Adrenal gland (tissue), 12 donors: Measurements from ENCODE around the gene PTH1R. TPM values are rescaled to one million over a fixed set of nuclear protein-coding genes. Genes with fewer than 3 reads are reported as not detected.
A peak's percentile ranks its signal among the peaks of the same experiment; 100 is the strongest.

ENCODE experiments used
- DNase-seq, 7 donors: peaks; one replicate each; pipeline ENCODE4 v3.0.0-alpha.2; 2019 to 2020
- H3K27ac ChIP-seq, 5 donors: fragments of 200-600 bp; sonication (generic) in 4 of 5; 1 replicate in 3 of 5; 2 replicates in 2 of 5; pipeline versions ENCODE4 v1.5.1 to v1.8.0; 2016 to 2020; ENCODE audit warnings: mild to moderate bottlenecking in 1 of 5
- H3K27me3 ChIP-seq: fragments of 200-600 bp; 2 replicates; pipeline ENCODE4 v1.8.0; 2021
- H3K36me3 ChIP-seq, 2 donors: fragments of 200-600 bp; replicated peaks in 1 of 2; 1 replicate in 1 of 2; 2 replicates in 1 of 2; pipeline versions ENCODE4 v1.5.1 to v1.8.0; 2018 to 2022
- H3K4me1 ChIP-seq, 2 donors: fragments of 200-600 bp; replicated peaks in 1 of 2; 1 replicate in 1 of 2; 2 replicates in 1 of 2; pipeline versions ENCODE4 v1.5.1 to v1.8.0; 2018 to 2021
- H3K4me3 ChIP-seq, 4 donors: fragments of 200-600 bp; sonication (generic) in 3 of 4; one replicate each; pipeline ENCODE4 v1.5.1; 2016 to 2018
- H3K9me3 ChIP-seq, 3 donors: fragments of 200-600 bp; sonication (generic) in 1 of 3; replicated peaks in 1 of 3; 1 replicate in 2 of 3; 2 replicates in 1 of 3; pipeline versions ENCODE4 v1.5.1 to v1.8.0; 2016 to 2021
- CTCF ChIP-seq, 6 experiments: fragments of 450-650 bp in 4 of 6; fragments of 200-600 bp in 2 of 6; sonication (generic) in 1 of 6; IDR thresholded peaks; 1 replicate in 5 of 6; 2 replicates in 1 of 6; pipeline versions ENCODE4 v1.5.1 to v1.8.0; 2016 to 2021; ENCODE audit warnings: antibody characterized with exemption in 6 of 6, mild to moderate bottlenecking in 2 of 6, moderate library complexity in 1 of 6
- POLR2A ChIP-seq, 2 donors: fragments of 450-650 bp; IDR thresholded peaks; one replicate each; pipeline ENCODE4 v1.6.1; 2017; ENCODE audit warnings: antibody characterized with exemption in 2 of 2, mild to moderate bottlenecking in 2 of 2, moderate library complexity in 1 of 2
- WGBS, 4 donors: extraction: QIAGEN DNeasy Blood & Tissue Kit in 2 of 4; methylation state at CpG; one replicate each; pipeline versions ENCODE4 v1.1.5 to v1.1.7; 2013 to 2017; 5-methylcytosine and 5-hydroxymethylcytosine counted together
- intact Hi-C, 2 donors: fragments of 100-400 bp; cut with DNase I; formaldehyde crosslinking; loops; one replicate each; pipeline versions ENCODE4 v1.14.1 to v1.15.0; 2022 to 2023
- polyA plus RNA-seq, 3 donors: library from polyadenylated mRNA; stranded (reverse); fragments of 200-250 nt in 2 of 3; fragments of 350-450 nt in 1 of 3; fragmentation: Illumina TruSeq in 1 of 3; extraction: RNeasy Lipid Tissue Mini Kit (QIAGEN cat#74804) in 1 of 3; gene quantifications; one replicate each; pipeline ENCODE4 v1.2.3, GENCODE V29; 2013 to 2014
- total RNA-seq, 9 donors: library from RNA; depleted of rRNA in 4 of 9; stranded (reverse); fragments of >200 nt in 4 of 9; fragments of 120-200 nt in 1 of 9; fragmentation: NEBNext Ultra II Directional in 1 of 9; extraction: Animal tissue kit (Norgen Biotek cat#: 25700) in 1 of 9; gene quantifications; one replicate each; pipeline versions ENCODE4 v1.1.0 to v1.2.4, GENCODE V29; 2013 to 2023
- donor health status: healthy with polysubstance abuse.
- donor health status: Bipolar disorder and iron deficiency.
- donor health status: DM: yes; HTN: yes; CAD: no.
- donor health status: DM: no; HTN: no; CAD: no.
- donor health status: DM: no; HTN: no; CAD: no.
- donor health status: DM: yes; HTN: yes; CAD: no.

PTH1R gene
- total and polyA plus RNA-seq, 12 donors, result 10.0 to 1,399 (median 47.5) TPM

- peaks cover 42 to 70% of the 10 kb centered on the region in 2 donors for H3K4me1 ChIP-seq
- H3K27me3 ChIP-seq, result no peaks in the 10 kb centered on the region
- 34 to 51% (median 38%) methylated on average over 5 to 6 of the region's 6 CpGs for WGBS, 4 donors
- intact Hi-C loops, result loop anchor here in 1 of 2 donors (5.0 kb wide), 1 partner anchor 46 kb away; no protein-coding TSS in a partner anchor
- H3K27ac ChIP-seq, result peak overlapping the region; percentile 70 to 88 (median 81)
- no peaks in the 10 kb centered on the region for H3K9me3 ChIP-seq
- peaks cover 0 to 42% of the 10 kb centered on the region in 2 donors for H3K36me3 ChIP-seq
- peak; percentile 77 to 94 (median 91) for DNase-seq
- TF ChIP-seq POLR2A (IDR thresholded peaks at IDR 0.05) (peak in 1 of 2 donors; percentile 65), CTCF (IDR thresholded peaks at IDR 0.05) (no peak)
- H3K4me3 ChIP-seq, result no peak overlapping the region
Measured at GRCh38 chr3:46926039-46926438, 48.5 kb downstream of the PTH1R start.

DNA sequence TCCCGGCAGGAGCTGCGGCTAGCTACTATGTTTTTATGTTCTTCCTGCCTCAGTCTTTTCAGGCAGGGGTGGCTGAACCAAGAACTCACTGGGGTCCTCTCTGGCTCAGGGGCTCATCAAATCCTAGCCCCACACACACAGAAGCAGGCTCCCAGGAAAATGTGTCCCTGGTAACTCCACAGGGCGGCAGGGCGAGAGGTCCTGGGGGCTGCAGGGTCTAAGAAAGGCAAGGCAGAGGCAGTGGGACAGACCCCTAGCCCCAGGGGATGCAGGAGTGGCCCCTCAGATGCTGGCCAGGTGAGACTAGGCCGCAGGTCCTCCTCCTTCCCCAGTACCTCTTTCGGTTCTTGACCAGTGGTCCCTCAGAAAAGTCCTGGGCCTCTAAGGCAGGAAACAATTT lies 48.9 kb downstream of the PTH1R start:
- 64 to 84% (median 71%) methylated on average over 3 to 6 of the region's 6 CpGs for WGBS, 4 donors
- Histone ChIP-seq H3K4me1 (peaks cover 46 to 75% of the 10 kb centered on the region in 2 donors), H3K4me3 (no peak overlapping the region), H3K9me3 (no peaks in the 10 kb centered on the region), H3K27me3 (no peaks in the 10 kb centered on the region), H3K36me3 (peaks cover 0 to 38% of the 10 kb centered on the region in 2 donors), H3K27ac (peak overlapping the region; percentile 70 to 88 (median 81))
- TF ChIP-seq CTCF (IDR thresholded peaks at IDR 0.05), result no peak
- no peak for TF ChIP-seq POLR2A (IDR thresholded peaks at IDR 0.05)
- intact Hi-C loops, result loop anchor here in 1 of 2 donors (5.0 kb wide), 1 partner anchor 46 kb away; no protein-coding TSS in a partner anchor
- no peak for DNase-seq

GRCh38 chr3:46926871-46927717 lies 49.6 kb downstream of the PTH1R start:
- Histone ChIP-seq H3K4me3 (no peak overlapping the region), H3K9me3 (no peaks in the 10 kb centered on the region), H3K27me3 (no peaks in the 10 kb centered on the region), H3K4me1 (peaks cover 52 to 81% of the 10 kb centered on the region in 2 donors), H3K27ac (peak overlapping the region; percentile 70 to 88 (median 81)), H3K36me3 (peaks cover 0 to 31% of the 10 kb centered on the region in 2 donors)
- intact Hi-C loops, result loop anchor here in 1 of 2 donors (5.0 kb wide), 1 partner anchor 45 kb away; no protein-coding TSS in a partner anchor
- WGBS, 4 donors, result 72 to 78% (median 72%) methylated on average over 12 to 15 of the region's 15 CpGs
- peak in 3 of 7 donors; percentile 0 to 27 (median 14) for DNase-seq
- TF ChIP-seq CTCF (IDR thresholded peaks at IDR 0.05) (no peak), POLR2A (IDR thresholded peaks at IDR 0.05) (no peak)

DNA sequence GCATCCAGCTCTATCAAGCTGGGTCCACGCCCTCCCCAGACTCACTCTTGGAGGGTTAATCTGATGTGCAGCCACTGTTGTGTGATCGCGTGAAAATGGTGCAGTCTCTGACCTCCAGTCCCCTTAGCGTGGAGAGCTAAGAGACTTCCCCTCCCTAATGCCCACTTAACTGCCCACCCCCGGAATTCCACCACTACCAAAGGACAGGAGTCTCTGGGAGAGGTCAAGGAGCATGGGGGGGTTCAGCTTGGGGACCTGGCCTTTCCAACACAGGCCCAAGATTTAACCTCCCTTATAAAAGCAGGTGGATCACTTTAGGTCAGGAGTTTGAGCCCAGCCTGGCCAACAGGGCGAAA lies 50.2 kb downstream of the PTH1R start:
- no peak overlapping the region for H3K4me3 ChIP-seq
- no peaks in the 10 kb centered on the region for H3K27me3 ChIP-seq
- WGBS, 4 donors, result 91 to 100% (median 93%) methylated on average over 6 of the region's 6 CpGs
- no peaks in the 10 kb centered on the region for H3K9me3 ChIP-seq
- no peak for TF ChIP-seq CTCF (IDR thresholded peaks at IDR 0.05)
- no peak for TF ChIP-seq POLR2A (IDR thresholded peaks at IDR 0.05)
- peak overlapping the region in 3 of 5 donors; percentile 51 to 88 (median 81) for H3K27ac ChIP-seq
- H3K36me3 ChIP-seq, result peaks cover 0 to 27% of the 10 kb centered on the region in 2 donors
- DNase-seq, result peak in 1 of 7 donors; percentile 6
- peaks cover 58 to 87% of the 10 kb centered on the region in 2 donors for H3K4me1 ChIP-seq
- intact Hi-C loops, result loop anchor here in 1 of 2 donors (5.0 kb wide), 1 partner anchor 45 kb away; no protein-coding TSS in a partner anchor
